ENCODE results near the gene CCNH.

The CCNH gene

GRCh38 chr5:87367243-87367642 is 45.5 kb downstream of the CCNH start:
- POLR2A ChIA-PET, result no interaction called here
- DNase-seq (ENCODE audit: extremely low spot score), result no peak
- no peak for TF ChIP-seq CTCF (IDR thresholded peaks at IDR 0.05; ENCODE audit: control extremely low read depth, extremely low read depth, low read depth, missing control alignments)
- CTCF ChIA-PET, result no interaction called here

GRCh38 chr5:87361536-87362213 is 51.1 kb downstream of the CCNH start:
- no peak for DNase-seq (ENCODE audit: extremely low spot score)
- TF ChIP-seq CTCF (IDR thresholded peaks at IDR 0.05; ENCODE audit: control extremely low read depth, extremely low read depth, low read depth, missing control alignments), result no peak
- CTCF ChIA-PET, result interaction anchor here (0.7 to 0.8 kb wide), 2 partner anchors 12 to 19 kb away, joined by 3 read pairs; no protein-coding TSS in a partner anchor
- POLR2A ChIA-PET, result no interaction called here

GRCh38 chr5:87361031-87361445 is 51.7 kb downstream of the CCNH start:
- DNase-seq (ENCODE audit: extremely low spot score), result no peak
- no peak for TF ChIP-seq CTCF (IDR thresholded peaks at IDR 0.05; ENCODE audit: control extremely low read depth, extremely low read depth, low read depth, missing control alignments)

GRCh38 chr5:87360132-87360531 is 52.6 kb downstream of the CCNH start:
- CTCF ChIA-PET, result interaction anchor here (1.0 kb wide), 1 partner anchor 10 kb away, joined by 4 read pairs; no protein-coding TSS in a partner anchor
- no peak for TF ChIP-seq CTCF (IDR thresholded peaks at IDR 0.05; ENCODE audit: control extremely low read depth, extremely low read depth, low read depth, missing control alignments)
- POLR2A ChIA-PET, result no interaction called here
- DNase-seq (ENCODE audit: extremely low spot score), result no peak

More at GRCh38 chr5:87361031-87361445, 51.7 kb downstream of the CCNH start:
- CTCF ChIA-PET, result no interaction called here
- POLR2A ChIA-PET, result no interaction called here

GRCh38 chr5:87359106-87359505 is 53.6 kb downstream of the CCNH start:
- TF ChIP-seq CTCF (IDR thresholded peaks at IDR 0.05; ENCODE audit: control extremely low read depth, extremely low read depth, low read depth, missing control alignments), result no peak
- ChIA-PET CTCF (interaction anchor here (1.6 to 1.9 kb wide), 2 partner anchors 13 to 289 kb away, joined by 5 read pairs; no protein-coding TSS in a partner anchor), POLR2A (no interaction called here)
- DNase-seq (ENCODE audit: extremely low spot score), result no peak

- ChIA-PET POLR2A (interaction anchor here (0.5 kb wide), 1 partner anchor 237 kb away, joined by 4 read pairs; no protein-coding TSS in a partner anchor), CTCF (interaction anchor here (1.2 to 1.4 kb wide), 2 partner anchors 30 to 284 kb away, joined by 3 read pairs; no protein-coding TSS in a partner anchor)
- TF ChIP-seq CTCF (IDR thresholded peaks at IDR 0.05; ENCODE audit: control extremely low read depth, extremely low read depth, low read depth, missing control alignments), result no peak
- no peak for DNase-seq (ENCODE audit: extremely low spot score)
These were observed 58.2 kb downstream of the CCNH start for GRCh38 chr5:87354496-87354895.

All from GM10248 (cell line).